ENCODE measurements around the gene LTC4S.

DNA sequence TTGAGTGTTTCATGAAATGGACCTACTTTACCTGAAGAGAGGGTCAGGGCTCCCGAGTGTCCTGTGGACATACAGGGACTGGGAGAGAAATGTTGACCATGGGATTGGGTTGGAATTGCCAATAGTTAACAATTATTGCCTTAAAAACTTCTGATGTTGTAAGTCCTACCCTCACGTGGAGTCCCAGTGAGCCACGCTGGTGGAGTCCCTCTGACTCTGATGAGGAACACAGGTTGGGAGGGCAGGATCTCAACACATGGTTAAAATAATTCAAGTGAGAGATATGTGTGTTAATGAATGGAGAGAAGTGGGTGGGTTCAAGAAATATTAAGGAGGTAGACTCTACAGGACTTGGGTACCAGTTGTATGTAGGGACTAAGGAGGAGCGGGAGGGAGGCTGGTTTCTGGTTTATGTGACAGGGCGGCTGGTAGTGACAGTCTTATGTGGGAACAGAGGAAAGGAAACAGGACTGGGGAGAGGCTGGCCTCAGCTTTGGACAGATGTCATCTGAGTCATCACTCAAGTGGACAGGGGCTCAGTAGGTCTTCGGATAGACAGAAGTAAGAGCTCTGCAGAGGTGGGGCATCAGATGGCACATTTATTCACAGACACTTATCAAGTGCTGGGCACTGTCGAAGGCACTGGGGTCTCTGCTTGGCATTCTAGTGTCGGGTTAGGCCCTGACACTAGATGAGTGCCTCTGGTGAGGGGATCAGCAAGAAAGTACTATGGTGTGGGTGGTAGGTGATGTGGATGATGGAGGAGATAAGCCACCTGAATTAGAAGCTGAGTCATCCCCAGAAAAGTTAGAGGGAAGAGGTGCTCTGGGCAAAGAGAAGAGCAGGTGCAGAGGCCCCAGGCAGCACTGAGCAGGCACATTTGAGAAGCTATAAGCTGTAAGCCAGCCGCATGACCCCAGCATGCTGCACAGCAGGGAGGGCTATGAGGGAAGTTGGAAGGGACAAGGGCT lies 33.9 kb upstream of the LTC4S start:
- TF ChIP-seq, protein P1, sequence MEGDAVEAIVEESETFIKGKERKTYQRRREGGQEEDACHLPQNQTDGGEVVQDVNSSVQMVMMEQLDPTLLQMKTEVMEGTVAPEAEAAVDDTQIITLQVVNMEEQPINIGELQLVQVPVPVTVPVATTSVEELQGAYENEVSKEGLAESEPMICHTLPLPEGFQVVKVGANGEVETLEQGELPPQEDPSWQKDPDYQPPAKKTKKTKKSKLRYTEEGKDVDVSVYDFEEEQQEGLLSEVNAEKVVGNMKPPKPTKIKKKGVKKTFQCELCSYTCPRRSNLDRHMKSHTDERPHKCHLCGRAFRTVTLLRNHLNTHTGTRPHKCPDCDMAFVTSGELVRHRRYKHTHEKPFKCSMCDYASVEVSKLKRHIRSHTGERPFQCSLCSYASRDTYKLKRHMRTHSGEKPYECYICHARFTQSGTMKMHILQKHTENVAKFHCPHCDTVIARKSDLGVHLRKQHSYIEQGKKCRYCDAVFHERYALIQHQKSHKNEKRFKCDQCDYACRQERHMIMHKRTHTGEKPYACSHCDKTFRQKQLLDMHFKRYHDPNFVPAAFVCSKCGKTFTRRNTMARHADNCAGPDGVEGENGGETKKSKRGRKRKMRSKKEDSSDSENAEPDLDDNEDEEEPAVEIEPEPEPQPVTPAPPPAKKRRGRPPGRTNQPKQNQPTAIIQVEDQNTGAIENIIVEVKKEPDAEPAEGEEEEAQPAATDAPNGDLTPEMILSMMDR (IDR thresholded peaks at IDR 0.05; ENCODE audit: low read length), result no peak
- no peak for TF ChIP-seq EZH2 (IDR thresholded peaks at IDR 0.05; ENCODE audit: borderline replicate concordance, low read length)

Measured in OCI-LY1 (cell line).